Cardiac fibroblast (primary cell): ENCODE data around the gene F12.

Experiments used
- DNase-seq, 2 donors: peaks; one replicate each; pipeline versions ENCODE4 v3.0.0 to v3.0.0-alpha.2; 2010; ENCODE audit warnings: low read depth in 2 of 2
- H3K4me3 ChIP-seq, 2 donors: replicated peaks in 1 of 2; 1 replicate in 1 of 2; 2 replicates in 1 of 2; pipeline ENCODE4 v1.5.1; 2011; ENCODE audit warnings: low read depth in 2 of 2, low read length in 2 of 2, mild to moderate bottlenecking in 2 of 2, moderate library complexity in 1 of 2
- TF ChIP-seq, protein P1 (sequence below): IDR thresholded peaks from one replicate; pipeline ENCODE4 v1.5.1; 2011; ENCODE audit warnings: low read depth, mild to moderate bottlenecking, low read length, inconsistent platforms

F12 gene

DNA sequence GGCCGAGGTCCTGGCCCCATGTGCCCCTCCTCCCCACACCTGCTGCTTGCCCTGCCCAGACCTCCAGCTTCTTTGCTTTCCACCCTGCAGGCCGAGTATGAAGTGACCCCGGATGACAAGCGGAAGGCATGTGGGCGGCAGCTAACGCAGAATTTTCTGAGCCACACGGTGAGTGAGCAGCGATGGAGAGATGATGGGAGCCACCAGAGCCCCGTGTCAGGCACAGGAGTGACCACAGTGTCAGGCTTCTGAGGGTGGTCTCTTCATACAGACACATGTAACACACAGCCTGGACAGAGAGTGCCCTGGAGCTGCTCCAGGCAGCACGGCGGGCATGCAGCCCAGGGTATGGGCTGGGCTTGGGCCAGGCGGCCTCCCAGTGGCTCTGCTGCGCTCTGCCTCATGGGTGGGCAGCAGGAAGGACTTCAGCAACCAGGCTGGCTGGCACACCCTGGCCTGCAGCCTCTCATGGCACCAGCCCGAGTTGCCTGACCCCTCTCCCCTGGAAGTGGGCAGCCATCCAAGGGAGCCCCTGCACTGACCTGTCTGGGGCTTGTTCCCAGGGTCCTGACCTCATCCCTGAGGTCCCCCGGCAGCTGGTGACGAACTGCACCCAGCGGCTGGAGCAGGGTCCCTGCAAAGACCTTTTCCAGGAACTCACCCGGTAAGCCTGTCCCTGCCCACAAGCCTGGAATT lies 22.9 kb upstream of the F12 start:
- TF ChIP-seq, protein P1, sequence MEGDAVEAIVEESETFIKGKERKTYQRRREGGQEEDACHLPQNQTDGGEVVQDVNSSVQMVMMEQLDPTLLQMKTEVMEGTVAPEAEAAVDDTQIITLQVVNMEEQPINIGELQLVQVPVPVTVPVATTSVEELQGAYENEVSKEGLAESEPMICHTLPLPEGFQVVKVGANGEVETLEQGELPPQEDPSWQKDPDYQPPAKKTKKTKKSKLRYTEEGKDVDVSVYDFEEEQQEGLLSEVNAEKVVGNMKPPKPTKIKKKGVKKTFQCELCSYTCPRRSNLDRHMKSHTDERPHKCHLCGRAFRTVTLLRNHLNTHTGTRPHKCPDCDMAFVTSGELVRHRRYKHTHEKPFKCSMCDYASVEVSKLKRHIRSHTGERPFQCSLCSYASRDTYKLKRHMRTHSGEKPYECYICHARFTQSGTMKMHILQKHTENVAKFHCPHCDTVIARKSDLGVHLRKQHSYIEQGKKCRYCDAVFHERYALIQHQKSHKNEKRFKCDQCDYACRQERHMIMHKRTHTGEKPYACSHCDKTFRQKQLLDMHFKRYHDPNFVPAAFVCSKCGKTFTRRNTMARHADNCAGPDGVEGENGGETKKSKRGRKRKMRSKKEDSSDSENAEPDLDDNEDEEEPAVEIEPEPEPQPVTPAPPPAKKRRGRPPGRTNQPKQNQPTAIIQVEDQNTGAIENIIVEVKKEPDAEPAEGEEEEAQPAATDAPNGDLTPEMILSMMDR = no peak
- H3K4me3 ChIP-seq = no peak overlapping the region
- no peak for DNase-seq

DNA sequence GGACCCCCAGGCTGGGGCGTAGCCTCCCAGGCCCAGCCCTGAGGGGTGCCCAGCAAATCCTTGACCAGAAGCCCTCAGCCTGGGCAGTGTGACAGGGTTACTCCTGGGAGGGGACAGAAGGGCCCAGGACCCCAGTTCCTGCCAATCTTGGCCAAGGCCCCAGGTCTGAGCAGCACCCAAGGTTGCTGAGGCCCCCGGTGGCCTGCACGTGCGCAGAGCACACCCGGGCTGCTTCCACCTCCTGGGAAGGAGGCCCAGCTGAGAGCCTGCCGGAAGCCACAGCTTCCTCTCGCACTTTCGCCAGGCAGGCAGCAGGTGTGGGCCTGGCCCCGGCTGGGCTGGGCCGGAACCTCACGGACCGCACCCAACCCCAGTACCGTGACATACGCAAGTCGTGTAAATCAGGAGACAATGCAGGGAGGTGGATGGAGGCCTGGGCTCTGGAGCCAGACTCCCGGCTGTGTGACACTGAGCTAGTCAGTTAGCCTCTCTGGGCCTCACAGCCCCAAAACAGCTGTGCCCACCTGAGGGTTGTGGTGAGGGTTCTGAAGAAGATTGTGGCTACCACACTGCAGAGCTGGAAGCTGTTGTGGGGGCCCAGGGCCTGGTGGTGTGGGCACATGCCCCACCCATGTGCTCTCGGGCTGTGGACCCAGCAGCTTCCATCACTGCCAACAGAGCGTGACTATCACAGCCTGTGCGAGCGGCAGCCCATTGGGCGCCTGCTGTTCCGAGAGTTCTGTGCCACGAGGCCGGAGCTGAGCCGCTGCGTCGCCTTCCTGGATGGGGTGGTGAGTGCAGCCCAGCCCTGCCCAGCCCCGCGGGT lies 22.2 kb upstream of the F12 start:
- no peak overlapping the region for H3K4me3 ChIP-seq
- no peak for DNase-seq
- TF ChIP-seq, protein P1 = no peak

DNA sequence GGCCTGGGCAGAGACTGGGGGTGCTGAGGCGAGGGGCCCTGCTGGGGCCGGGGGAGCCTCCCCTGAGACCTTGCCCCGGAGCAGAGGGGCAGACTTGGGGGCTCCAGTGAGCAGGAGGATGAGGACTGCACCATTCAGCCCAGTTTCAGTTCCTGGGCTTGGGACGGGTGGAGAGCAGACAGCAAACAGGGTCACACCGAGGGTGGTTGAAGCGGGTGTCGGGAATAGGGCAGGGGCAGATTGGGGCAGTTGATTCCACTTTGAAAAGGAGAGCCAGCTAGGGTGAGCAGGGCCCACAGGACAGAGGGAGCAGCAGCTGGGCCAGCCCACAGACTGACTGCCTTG lies 21.6 kb upstream of the F12 start:
- DNase-seq = no peak
- TF ChIP-seq, protein P1 = no peak
- H3K4me3 ChIP-seq = no peak overlapping the region

DNA sequence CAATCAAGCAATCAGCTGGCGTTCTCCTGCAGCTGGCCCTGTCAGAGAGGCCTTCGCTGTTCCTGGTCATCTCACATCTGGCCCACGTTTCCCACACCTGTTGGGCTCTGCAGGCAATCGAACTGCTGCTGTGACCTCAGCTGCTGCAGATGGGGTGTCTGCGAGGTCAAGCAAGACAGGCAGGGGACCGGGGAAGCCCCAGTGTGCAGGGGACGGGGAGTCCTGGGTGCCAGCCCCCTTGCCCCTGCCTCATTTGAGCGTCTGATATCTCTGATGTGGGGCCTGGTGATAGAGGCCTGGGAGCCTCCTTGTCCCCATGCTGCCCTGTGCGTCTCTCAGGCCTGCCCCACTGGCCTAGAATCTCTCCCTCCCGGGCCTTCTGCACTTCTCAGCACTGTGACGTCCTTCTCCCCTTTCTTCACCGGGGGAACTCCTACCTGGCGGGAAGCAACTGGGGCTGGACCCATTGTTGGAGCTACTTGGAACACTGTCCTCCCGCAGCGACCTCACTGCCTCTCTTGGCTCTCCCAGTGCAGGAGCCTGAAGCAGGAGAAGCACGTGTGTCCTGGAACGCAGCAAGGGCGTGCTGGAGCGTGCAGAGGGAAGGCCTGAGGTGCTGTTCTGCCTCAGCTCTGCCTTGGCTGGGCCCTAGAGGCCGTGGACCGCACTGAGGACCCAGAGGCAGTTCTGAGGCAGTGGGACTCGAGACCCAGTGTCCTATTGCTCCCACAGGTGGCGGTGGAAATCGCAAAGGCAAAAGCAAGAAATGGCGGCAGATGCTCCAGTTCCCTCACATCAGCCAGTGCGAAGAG lies 21.0 kb upstream of the F12 start:
- H3K4me3 ChIP-seq = no peak overlapping the region
- DNase-seq = no peak
- TF ChIP-seq, protein P1 = no peak

DNA sequence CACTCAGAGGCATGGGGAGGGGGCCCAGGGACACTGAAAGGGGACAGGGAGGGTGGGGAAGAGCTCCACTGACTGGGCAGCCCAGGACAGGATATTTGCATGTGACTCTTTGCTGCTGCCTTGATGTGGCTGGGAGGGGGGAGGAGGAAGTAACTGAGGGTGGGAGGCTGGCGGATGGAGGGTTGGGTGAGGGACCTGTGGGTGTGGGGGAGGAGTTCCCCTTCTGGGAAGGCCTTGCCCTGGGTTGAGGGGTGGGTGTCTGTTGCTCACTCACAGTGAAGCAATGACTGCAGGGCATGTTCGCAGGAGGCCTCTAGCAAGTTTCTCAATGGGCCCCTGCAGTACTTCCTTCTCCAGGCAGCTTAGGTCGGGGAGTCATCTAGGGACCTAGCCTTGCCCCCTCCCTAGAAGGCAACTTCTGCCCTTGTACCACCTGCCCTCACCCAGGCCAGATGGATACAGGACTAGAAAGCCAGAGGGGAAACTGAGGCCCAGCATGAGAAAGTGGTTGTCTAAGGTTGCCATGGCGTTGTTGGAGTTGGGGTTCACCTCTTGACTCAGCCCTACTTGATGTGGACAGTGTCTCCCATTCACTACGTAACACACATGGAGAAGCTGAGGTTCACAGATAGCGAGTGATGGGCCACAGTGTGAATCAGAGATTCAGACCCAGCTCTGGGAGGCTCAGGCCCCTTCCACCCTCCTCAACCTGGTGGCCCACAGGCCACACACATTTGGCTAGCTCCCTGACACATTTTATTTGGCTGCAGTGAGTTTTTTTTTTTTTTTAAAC lies 20.1 kb upstream of the F12 start:
- DNase-seq = no peak
- no peak overlapping the region for H3K4me3 ChIP-seq
- TF ChIP-seq, protein P1 = no peak

DNA sequence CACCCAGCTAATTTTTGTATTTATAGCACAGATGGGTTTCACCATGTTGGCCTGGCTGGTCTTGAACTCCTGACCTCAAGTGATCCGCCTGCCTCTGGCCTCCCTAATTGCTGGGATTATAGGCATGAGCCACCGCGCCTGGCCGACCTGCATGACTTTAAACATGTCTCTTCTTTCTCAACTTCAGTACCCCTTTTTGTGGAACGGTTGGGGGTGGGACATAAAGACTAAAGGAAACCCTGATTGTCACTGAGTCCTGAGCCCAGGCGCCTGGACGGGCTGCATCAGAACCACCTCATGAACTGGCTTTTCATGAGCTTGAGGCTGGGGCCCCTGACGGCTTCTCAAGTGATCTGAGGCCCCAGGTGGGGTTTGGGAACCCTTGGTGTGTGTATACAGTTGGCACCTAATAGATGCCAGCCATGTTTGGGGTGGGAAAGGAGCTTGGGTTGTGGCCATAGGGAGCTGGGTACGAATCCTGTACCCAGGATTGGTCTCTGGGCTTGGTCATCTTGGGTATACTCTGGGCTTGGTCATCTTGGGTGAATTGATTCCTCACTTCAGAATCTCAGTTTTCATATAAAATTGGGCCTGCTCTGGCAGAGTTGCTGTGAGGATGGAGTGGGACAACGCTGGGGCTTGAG lies 19.3 kb upstream of the F12 start:
- no peak for DNase-seq
- no peak overlapping the region for H3K4me3 ChIP-seq
- TF ChIP-seq, protein P1 = no peak
